ENCODE data around the gene FZD1.
A peak's percentile ranks its signal among the peaks of the same experiment; 100 is the strongest.

The FZD1 gene

DNA sequence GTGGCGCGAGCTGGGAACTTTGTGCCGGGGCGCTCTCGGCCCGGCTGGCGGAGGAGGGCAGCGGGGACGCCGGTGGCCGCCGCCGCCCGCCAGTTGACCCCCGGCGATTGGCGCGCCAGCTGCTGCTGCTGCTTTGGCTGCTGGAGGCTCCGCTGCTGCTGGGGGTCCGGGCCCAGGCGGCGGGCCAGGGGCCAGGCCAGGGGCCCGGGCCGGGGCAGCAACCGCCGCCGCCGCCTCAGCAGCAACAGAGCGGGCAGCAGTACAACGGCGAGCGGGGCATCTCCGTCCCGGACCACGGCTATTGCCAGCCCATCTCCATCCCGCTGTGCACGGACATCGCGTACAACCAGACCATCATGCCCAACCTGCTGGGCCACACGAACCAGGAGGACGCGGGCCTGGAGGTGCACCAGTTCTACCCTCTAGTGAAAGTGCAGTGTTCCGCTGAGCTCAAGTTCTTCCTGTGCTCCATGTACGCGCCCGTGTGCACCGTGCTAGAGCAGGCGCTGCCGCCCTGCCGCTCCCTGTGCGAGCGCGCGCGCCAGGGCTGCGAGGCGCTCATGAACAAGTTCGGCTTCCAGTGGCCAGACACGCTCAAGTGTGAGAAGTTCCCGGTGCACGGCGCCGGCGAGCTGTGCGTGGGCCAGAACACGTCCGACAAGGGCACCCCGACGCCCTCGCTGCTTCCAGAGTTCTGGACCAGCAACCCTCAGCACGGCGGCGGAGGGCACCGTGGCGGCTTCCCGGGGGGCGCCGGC, 870 bp downstream of the FZD1 start:
- H3K27me3 ChIP-seq (ENCODE audit: control insufficient read depth in 1 of 2, insufficient read depth in 2 of 2, low read length in 2 of 2), result no peaks in the 10 kb centered on the region
- H3K9ac ChIP-seq (ENCODE audit: low read depth in 1 of 2, low read length in 2 of 2), result peak overlapping the region; percentile 46 to 67
- peak overlapping the region; percentile 79 to 91 for H3K4me3 ChIP-seq (ENCODE audit: low read depth in 1 of 2, low read length in 2 of 2)
- H3K4me1 ChIP-seq (ENCODE audit: control insufficient read depth in 1 of 2, insufficient read depth in 2 of 2, low read length in 2 of 2), result peaks cover 28 to 31% of the 10 kb centered on the region in 2 donors
- H3K9me3 ChIP-seq (ENCODE audit: control insufficient read depth in 1 of 2, low read length in 2 of 2), result no peaks in the 10 kb centered on the region
- H3K36me3 ChIP-seq (ENCODE audit: control insufficient read depth in 1 of 2, insufficient read depth in 2 of 2, low read length in 2 of 2), result no peaks in the 10 kb centered on the region
- H3K27ac ChIP-seq (ENCODE audit: low read depth, low read length), result peak overlapping the region; percentile 90

DNA sequence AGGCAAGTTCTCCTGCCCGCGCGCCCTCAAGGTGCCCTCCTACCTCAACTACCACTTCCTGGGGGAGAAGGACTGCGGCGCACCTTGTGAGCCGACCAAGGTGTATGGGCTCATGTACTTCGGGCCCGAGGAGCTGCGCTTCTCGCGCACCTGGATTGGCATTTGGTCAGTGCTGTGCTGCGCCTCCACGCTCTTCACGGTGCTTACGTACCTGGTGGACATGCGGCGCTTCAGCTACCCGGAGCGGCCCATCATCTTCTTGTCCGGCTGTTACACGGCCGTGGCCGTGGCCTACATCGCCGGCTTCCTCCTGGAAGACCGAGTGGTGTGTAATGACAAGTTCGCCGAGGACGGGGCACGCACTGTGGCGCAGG, 1.4 kb downstream of the FZD1 start:
- Histone ChIP-seq H3K9me3 (ENCODE audit: control insufficient read depth in 1 of 2, low read length in 2 of 2) (no peaks in the 10 kb centered on the region), H3K9ac (ENCODE audit: low read depth in 1 of 2, low read length in 2 of 2) (peak overlapping the region; percentile 46 to 67), H3K4me3 (ENCODE audit: low read depth in 1 of 2, low read length in 2 of 2) (peak overlapping the region; percentile 79 to 91), H3K36me3 (ENCODE audit: control insufficient read depth in 1 of 2, insufficient read depth in 2 of 2, low read length in 2 of 2) (no peaks in the 10 kb centered on the region), H3K27me3 (ENCODE audit: control insufficient read depth in 1 of 2, insufficient read depth in 2 of 2, low read length in 2 of 2) (no peaks in the 10 kb centered on the region), H3K27ac (ENCODE audit: low read depth, low read length) (peak overlapping the region; percentile 90), H3K4me1 (ENCODE audit: control insufficient read depth in 1 of 2, insufficient read depth in 2 of 2, low read length in 2 of 2) (peaks cover 28 to 31% of the 10 kb centered on the region in 2 donors)

DNA sequence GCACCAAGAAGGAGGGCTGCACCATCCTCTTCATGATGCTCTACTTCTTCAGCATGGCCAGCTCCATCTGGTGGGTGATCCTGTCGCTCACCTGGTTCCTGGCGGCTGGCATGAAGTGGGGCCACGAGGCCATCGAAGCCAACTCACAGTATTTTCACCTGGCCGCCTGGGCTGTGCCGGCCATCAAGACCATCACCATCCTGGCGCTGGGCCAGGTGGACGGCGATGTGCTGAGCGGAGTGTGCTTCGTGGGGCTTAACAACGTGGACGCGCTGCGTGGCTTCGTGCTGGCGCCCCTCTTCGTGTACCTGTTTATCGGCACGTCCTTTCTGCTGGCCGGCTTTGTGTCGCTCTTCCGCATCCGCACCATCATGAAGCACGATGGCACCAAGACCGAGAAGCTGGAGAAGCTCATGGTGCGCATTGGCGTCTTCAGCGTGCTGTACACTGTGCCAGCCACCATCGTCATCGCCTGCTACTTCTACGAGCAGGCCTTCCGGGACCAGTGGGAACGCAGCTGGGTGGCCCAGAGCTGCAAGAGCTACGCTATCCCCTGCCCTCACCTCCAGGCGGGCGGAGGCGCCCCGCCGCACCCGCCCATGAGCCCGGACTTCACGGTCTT, 1.9 kb downstream of the FZD1 start:
- H3K36me3 ChIP-seq (ENCODE audit: control insufficient read depth in 1 of 2, insufficient read depth in 2 of 2, low read length in 2 of 2), result no peaks in the 10 kb centered on the region
- H3K4me3 ChIP-seq (ENCODE audit: low read depth in 1 of 2, low read length in 2 of 2), result peak overlapping the region; percentile 79 to 91
- H3K27ac ChIP-seq (ENCODE audit: low read depth, low read length), result no peak overlapping the region
- H3K4me1 ChIP-seq (ENCODE audit: control insufficient read depth in 1 of 2, insufficient read depth in 2 of 2, low read length in 2 of 2), result peaks cover 28 to 31% of the 10 kb centered on the region in 2 donors
- peak overlapping the region in 1 of 2 donors; percentile 67 for H3K9ac ChIP-seq (ENCODE audit: low read depth in 1 of 2, low read length in 2 of 2)
- H3K27me3 ChIP-seq (ENCODE audit: control insufficient read depth in 1 of 2, insufficient read depth in 2 of 2, low read length in 2 of 2), result no peaks in the 10 kb centered on the region
- no peaks in the 10 kb centered on the region for H3K9me3 ChIP-seq (ENCODE audit: control insufficient read depth in 1 of 2, low read length in 2 of 2)

DNA sequence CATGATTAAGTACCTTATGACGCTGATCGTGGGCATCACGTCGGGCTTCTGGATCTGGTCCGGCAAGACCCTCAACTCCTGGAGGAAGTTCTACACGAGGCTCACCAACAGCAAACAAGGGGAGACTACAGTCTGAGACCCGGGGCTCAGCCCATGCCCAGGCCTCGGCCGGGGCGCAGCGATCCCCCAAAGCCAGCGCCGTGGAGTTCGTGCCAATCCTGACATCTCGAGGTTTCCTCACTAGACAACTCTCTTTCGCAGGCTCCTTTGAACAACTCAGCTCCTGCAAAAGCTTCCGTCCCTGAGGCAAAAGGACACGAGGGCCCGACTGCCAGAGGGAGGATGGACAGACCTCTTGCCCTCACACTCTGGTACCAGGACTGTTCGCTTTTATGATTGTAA, 2.5 kb downstream of the FZD1 start:
- H3K9ac ChIP-seq (ENCODE audit: low read depth in 1 of 2, low read length in 2 of 2), result no peak overlapping the region
- no peaks in the 10 kb centered on the region for H3K36me3 ChIP-seq (ENCODE audit: control insufficient read depth in 1 of 2, insufficient read depth in 2 of 2, low read length in 2 of 2)
- peak overlapping the region; percentile 79 to 91 for H3K4me3 ChIP-seq (ENCODE audit: low read depth in 1 of 2, low read length in 2 of 2)
- peaks cover 28 to 31% of the 10 kb centered on the region in 2 donors for H3K4me1 ChIP-seq (ENCODE audit: control insufficient read depth in 1 of 2, insufficient read depth in 2 of 2, low read length in 2 of 2)
- H3K9me3 ChIP-seq (ENCODE audit: control insufficient read depth in 1 of 2, low read length in 2 of 2), result no peaks in the 10 kb centered on the region
- no peak overlapping the region for H3K27ac ChIP-seq (ENCODE audit: low read depth, low read length)
- H3K27me3 ChIP-seq (ENCODE audit: control insufficient read depth in 1 of 2, insufficient read depth in 2 of 2, low read length in 2 of 2), result no peaks in the 10 kb centered on the region

DNA sequence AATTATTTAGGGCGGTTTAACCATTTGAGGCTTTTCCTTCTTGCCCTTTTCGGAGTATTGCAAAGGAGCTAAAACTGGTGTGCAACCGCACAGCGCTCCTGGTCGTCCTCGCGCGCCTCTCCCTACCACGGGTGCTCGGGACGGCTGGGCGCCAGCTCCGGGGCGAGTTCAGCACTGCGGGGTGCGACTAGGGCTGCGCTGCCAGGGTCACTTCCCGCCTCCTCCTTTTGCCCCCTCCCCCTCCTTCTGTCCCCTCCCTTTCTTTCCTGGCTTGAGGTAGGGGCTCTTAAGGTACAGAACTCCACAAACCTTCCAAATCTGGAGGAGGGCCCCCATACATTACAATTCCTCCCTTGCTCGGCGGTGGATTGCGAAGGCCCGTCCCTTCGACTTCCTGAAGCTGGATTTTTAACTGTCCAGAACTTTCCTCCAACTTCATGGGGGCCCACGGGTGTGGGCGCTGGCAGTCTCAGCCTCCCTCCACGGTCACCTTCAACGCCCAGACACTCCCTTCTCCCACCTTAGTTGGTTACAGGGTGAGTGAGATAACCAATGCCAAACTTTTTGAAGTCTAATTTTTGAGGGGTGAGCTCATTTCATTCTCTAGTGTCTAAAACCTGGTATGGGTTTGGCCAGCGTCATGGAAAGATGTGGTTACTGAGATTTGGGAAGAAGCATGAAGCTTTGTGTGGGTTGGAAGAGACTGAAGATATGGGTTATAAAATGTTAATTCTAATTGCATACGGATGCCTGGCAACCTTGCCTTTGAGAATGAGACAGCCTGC, 3.1 kb downstream of the FZD1 start:
- Histone ChIP-seq H3K27ac (ENCODE audit: low read depth, low read length) (no peak overlapping the region), H3K9ac (ENCODE audit: low read depth in 1 of 2, low read length in 2 of 2) (peak overlapping the region; percentile 23 to 32), H3K4me1 (ENCODE audit: control insufficient read depth in 1 of 2, insufficient read depth in 2 of 2, low read length in 2 of 2) (peaks cover 28 to 31% of the 10 kb centered on the region in 2 donors)

DNA sequence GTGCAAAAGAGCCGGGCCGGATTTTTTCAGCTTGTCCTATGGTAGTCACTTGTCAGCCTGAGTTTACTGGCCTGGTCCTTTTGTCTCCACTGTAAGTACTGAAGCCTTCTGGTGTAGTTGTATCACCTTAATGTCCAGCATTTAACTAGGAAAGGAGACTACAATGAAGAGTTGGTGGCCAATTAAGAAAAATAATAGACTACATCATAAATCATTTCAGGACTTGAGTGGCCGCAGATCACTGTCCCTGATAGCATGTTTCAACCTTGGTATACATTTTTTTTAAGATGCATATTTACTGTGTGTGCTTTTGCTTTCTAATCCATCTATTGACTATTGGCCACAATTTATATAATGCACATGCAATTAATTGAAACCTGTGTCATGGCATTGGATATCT, 6.1 kb downstream of the FZD1 start:
- no peaks in the 10 kb centered on the region for H3K27me3 ChIP-seq (ENCODE audit: control insufficient read depth in 1 of 2, insufficient read depth in 2 of 2, low read length in 2 of 2)
- no peak overlapping the region for H3K27ac ChIP-seq (ENCODE audit: low read depth, low read length)
- no peaks in the 10 kb centered on the region for H3K9me3 ChIP-seq (ENCODE audit: control insufficient read depth in 1 of 2, low read length in 2 of 2)
- H3K4me3 ChIP-seq (ENCODE audit: low read depth in 1 of 2, low read length in 2 of 2), result no peak overlapping the region
- no peak overlapping the region for H3K9ac ChIP-seq (ENCODE audit: low read depth in 1 of 2, low read length in 2 of 2)
- no peaks in the 10 kb centered on the region for H3K36me3 ChIP-seq (ENCODE audit: control insufficient read depth in 1 of 2, insufficient read depth in 2 of 2, low read length in 2 of 2)
- peaks cover 20 to 22% of the 10 kb centered on the region in 2 donors for H3K4me1 ChIP-seq (ENCODE audit: control insufficient read depth in 1 of 2, insufficient read depth in 2 of 2, low read length in 2 of 2)

More for the DNA sequence above, 3.1 kb downstream of the FZD1 start:
- H3K27me3 ChIP-seq (ENCODE audit: control insufficient read depth in 1 of 2, insufficient read depth in 2 of 2, low read length in 2 of 2), result no peaks in the 10 kb centered on the region
- H3K4me3 ChIP-seq (ENCODE audit: low read depth in 1 of 2, low read length in 2 of 2), result peak overlapping the region; percentile 79 to 91
- H3K36me3 ChIP-seq (ENCODE audit: control insufficient read depth in 1 of 2, insufficient read depth in 2 of 2, low read length in 2 of 2), result no peaks in the 10 kb centered on the region
- H3K9me3 ChIP-seq (ENCODE audit: control insufficient read depth in 1 of 2, low read length in 2 of 2), result no peaks in the 10 kb centered on the region

DNA sequence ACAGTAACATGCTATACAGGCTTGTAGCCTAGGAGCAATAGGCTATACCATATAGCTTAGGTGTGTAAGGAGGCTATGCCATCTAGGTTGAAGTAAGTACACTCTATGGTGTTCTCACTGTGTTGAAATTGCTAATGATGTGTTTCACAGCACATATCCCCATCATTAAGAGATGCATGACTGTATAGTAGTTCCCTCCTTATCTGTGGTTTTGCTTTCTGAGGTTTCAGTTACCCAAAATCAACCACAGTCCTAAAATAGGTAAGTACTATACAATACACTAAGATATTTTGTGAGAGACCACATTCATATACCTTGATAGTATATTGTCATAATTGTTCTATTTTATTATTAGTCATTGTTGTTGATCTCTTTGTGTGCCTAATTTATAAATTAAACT, 12.7 kb downstream of the FZD1 start:
- Histone ChIP-seq H3K27me3 (ENCODE audit: control insufficient read depth in 1 of 2, insufficient read depth in 2 of 2, low read length in 2 of 2) (no peaks in the 10 kb centered on the region), H3K4me1 (ENCODE audit: control insufficient read depth in 1 of 2, insufficient read depth in 2 of 2, low read length in 2 of 2) (no peaks in the 10 kb centered on the region), H3K36me3 (ENCODE audit: control insufficient read depth in 1 of 2, insufficient read depth in 2 of 2, low read length in 2 of 2) (no peaks in the 10 kb centered on the region), H3K4me3 (ENCODE audit: low read depth in 1 of 2, low read length in 2 of 2) (no peak overlapping the region), H3K9ac (ENCODE audit: low read depth in 1 of 2, low read length in 2 of 2) (no peak overlapping the region), H3K27ac (ENCODE audit: low read depth, low read length) (no peak overlapping the region), H3K9me3 (ENCODE audit: control insufficient read depth in 1 of 2, low read length in 2 of 2) (no peaks in the 10 kb centered on the region)

DNA sequence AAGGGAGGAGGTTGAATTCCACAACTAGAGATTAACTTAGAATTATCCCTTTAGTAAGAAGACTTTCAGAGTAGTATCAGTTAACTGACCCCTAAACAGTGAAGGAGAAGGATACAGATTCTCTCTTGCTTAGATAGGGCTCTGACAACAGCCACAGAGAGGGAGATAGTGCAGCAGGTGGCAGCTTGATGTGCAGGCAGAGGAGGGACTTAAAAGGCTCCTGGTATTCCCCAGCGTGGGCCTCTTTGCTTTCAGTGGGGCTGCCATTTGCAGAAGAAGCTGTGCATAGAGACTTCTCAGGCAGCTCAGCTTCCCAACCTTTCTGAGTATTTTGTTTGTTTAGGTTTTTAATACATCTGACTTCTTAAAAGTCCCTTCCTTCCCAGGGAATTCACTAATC, 16.0 kb downstream of the FZD1 start:
- Histone ChIP-seq H3K9me3 (ENCODE audit: control insufficient read depth in 1 of 2, low read length in 2 of 2) (no peaks in the 10 kb centered on the region), H3K4me3 (ENCODE audit: low read depth in 1 of 2, low read length in 2 of 2) (no peak overlapping the region), H3K36me3 (ENCODE audit: control insufficient read depth in 1 of 2, insufficient read depth in 2 of 2, low read length in 2 of 2) (no peaks in the 10 kb centered on the region), H3K27me3 (ENCODE audit: control insufficient read depth in 1 of 2, insufficient read depth in 2 of 2, low read length in 2 of 2) (no peaks in the 10 kb centered on the region), H3K27ac (ENCODE audit: low read depth, low read length) (no peak overlapping the region), H3K4me1 (ENCODE audit: control insufficient read depth in 1 of 2, insufficient read depth in 2 of 2, low read length in 2 of 2) (no peaks in the 10 kb centered on the region), H3K9ac (ENCODE audit: low read depth in 1 of 2, low read length in 2 of 2) (no peak overlapping the region)

DNA sequence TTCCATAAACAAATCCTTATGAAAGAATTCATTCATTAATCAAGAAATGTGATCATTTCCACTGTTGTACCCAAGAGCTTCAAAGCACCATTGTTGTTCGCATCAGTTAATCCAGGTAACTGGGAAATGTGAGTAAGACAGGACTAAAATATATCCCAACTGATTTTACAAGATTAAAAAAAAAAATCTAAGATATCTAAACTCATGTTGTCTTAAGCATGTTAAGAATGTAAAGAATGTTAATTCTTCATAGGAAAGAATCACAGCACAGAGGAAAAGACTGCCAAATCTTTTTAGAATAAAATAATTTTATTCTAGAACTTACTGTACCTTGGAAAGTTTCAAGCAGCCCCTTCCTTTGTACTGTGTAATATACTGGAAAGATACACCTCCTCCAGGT, 16.4 kb downstream of the FZD1 start:
- Histone ChIP-seq H3K9ac (ENCODE audit: low read depth in 1 of 2, low read length in 2 of 2) (no peak overlapping the region), H3K36me3 (ENCODE audit: control insufficient read depth in 1 of 2, insufficient read depth in 2 of 2, low read length in 2 of 2) (no peaks in the 10 kb centered on the region)

More for the DNA sequence above, 16.4 kb downstream of the FZD1 start:
- no peak overlapping the region for H3K4me3 ChIP-seq (ENCODE audit: low read depth in 1 of 2, low read length in 2 of 2)
- no peaks in the 10 kb centered on the region for H3K27me3 ChIP-seq (ENCODE audit: control insufficient read depth in 1 of 2, insufficient read depth in 2 of 2, low read length in 2 of 2)
- no peaks in the 10 kb centered on the region for H3K4me1 ChIP-seq (ENCODE audit: control insufficient read depth in 1 of 2, insufficient read depth in 2 of 2, low read length in 2 of 2)
- H3K9me3 ChIP-seq (ENCODE audit: control insufficient read depth in 1 of 2, low read length in 2 of 2), result no peaks in the 10 kb centered on the region
- H3K27ac ChIP-seq (ENCODE audit: low read depth, low read length), result no peak overlapping the region
